Activated naive CD8-positive, alpha-beta T cell treated with anti-CD3 and anti-CD28 coated beads for 36 hours (primary cell): ENCODE measurements around the gene CTCF. TPM values are rescaled to one million over a fixed set of nuclear protein-coding genes. Genes with fewer than 3 reads are reported as not detected.
A peak's percentile ranks its signal among the peaks of the same experiment; 100 is the strongest.

Experiments
- DNase-seq: peaks from one replicate; pipeline ENCODE4 v3.0.0; 2021
- H3K27ac Mint-ChIP-seq: one replicate; pipeline ENCODE4 v1.8.0; 2022; ENCODE audit warnings: mild to moderate bottlenecking, moderate library complexity, mixed read lengths
- H3K27me3 Mint-ChIP-seq: one replicate; pipeline ENCODE4 v1.8.0; 2022; ENCODE audit warnings: mild to moderate bottlenecking, mixed read lengths
- H3K36me3 Mint-ChIP-seq: one replicate; pipeline ENCODE4 v1.8.0; 2021; ENCODE audit warnings: mild to moderate bottlenecking, mixed read lengths
- H3K4me1 Mint-ChIP-seq: one replicate; pipeline ENCODE4 v1.8.0; 2021; ENCODE audit warnings: mixed read lengths
- H3K4me3 Mint-ChIP-seq: one replicate; pipeline ENCODE4 v1.8.0; 2022; ENCODE audit warnings: mild to moderate bottlenecking, moderate library complexity, mixed read lengths
- H3K9me3 Mint-ChIP-seq: one replicate; pipeline ENCODE4 v1.8.0; 2022; ENCODE audit warnings: mixed read lengths
- total RNA-seq, 2 experiments: library from RNA; stranded (reverse); gene quantifications; one replicate each; pipeline ENCODE4 v1.2.3, GENCODE V29; 2021

CTCF gene
- total RNA-seq, 2 experiments from 2014 or later = 55.8 to 55.9 TPM

DNA sequence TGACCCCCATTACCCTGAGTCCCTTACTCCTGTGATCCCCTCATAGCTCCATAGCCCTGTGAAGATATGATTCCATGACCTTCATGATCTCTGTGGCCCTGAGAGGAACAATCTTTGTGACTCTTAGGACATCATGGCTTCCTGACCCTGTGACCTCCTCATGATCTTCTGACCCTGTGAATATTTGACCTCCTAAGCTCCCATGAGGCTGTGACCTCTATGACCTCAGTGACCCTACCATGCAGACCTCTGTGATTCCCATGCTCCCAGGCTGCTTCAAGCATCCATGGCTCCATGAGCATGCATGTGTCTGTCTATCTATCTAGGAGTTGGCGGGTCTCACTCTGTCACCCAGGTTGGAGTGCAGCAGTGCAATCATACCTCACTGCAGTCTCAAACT is 21.6 kb upstream of the CTCF start:
- no peak for DNase-seq
- peaks cover 18% of the 10 kb centered on the region for H3K36me3 Mint-ChIP-seq
- peaks cover 6% of the 10 kb centered on the region for H3K27me3 Mint-ChIP-seq
- no peak overlapping the region for H3K27ac Mint-ChIP-seq
- H3K9me3 Mint-ChIP-seq = no peaks in the 10 kb centered on the region
- no peak overlapping the region for H3K4me3 Mint-ChIP-seq
- H3K4me1 Mint-ChIP-seq = peaks cover 29% of the 10 kb centered on the region

DNA sequence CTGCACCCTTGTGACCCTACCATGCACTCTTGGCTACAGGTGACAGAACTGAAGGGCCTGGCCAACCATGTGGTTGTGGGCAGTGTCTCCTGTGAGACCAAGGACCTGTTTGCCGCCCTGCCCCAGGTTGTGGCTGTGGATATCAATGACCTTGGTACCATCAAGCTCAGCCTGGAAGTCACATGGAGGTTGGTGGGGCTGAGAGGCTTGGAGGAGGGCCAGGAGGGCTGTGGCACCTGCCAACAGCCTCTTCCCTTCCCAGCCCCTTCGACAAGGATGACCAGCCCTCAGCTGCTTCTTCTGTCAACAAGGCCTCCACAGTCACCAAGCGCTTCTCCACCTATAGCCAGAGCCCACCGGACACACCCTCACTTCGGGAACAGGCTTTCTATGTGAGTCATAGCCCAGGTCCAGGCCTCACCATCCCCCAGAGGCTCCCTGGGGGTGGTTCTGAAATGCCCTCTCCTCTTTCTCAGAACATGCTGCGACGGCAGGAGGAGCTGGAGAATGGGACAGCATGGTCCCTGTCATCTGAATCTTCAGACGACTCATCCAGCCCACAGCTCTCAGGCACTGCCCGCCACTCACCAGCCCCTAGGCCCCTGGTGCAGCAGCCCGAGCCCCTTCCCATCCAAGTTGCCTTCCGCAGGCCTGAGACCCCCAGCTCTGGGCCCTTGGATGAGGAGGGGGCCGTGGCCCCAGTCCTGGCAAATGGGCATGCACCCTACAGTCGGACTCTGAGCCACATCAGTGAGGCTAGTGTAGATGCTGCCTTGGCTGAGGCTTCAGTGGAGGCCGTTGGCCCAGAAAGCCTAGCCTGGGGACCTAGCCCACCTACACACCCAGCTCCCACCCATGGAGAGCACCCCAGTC is 20.7 kb upstream of the CTCF start:
- Mint-ChIP-seq H3K4me1 (peaks cover 27% of the 10 kb centered on the region), H3K27me3 (peaks cover 4% of the 10 kb centered on the region), H3K4me3 (no peak overlapping the region), H3K36me3 (peaks cover 18% of the 10 kb centered on the region), H3K9me3 (no peaks in the 10 kb centered on the region), H3K27ac (no peak overlapping the region)
- DNase-seq = no peak

DNA sequence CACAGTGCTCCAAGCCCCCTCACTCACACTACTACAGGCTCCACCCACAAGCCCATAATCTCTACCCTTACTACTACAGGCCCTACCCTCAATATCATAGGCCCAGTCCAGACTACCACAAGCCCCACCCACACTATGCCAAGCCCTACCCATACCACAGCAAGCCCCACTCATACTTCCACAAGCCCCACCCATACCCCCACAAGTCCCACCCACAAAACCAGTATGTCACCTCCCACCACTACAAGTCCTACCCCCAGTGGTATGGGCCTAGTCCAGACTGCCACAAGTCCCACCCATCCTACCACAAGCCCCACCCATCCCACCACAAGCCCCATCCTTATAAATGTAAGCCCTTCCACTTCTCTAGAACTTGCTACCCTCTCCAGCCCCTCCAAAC is 19.9 kb upstream of the CTCF start:
- peak; percentile 68 for DNase-seq
- Mint-ChIP-seq H3K27me3 (no peaks in the 10 kb centered on the region), H3K36me3 (peaks cover 18% of the 10 kb centered on the region), H3K4me1 (peaks cover 28% of the 10 kb centered on the region), H3K9me3 (no peaks in the 10 kb centered on the region), H3K27ac (peak overlapping the region; percentile 60), H3K4me3 (no peak overlapping the region)

DNA sequence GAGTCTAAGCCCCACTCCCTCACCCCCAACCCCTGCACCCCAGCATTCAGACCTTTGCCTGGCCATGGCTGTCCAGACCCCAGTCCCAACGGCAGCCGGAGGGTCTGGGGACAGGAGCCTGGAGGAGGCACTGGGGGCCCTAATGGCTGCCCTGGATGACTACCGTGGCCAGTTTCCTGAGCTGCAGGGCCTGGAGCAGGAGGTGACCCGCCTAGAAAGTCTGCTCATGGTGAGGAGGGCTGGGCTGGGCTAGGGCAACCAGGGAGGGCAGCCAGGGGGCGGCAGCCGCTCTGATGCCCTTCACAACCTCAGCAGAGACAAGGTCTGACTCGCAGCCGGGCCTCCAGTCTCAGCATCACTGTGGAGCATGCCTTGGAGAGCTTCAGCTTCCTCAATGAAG is 19.3 kb upstream of the CTCF start:
- H3K4me3 Mint-ChIP-seq = no peak overlapping the region
- H3K36me3 Mint-ChIP-seq = peaks cover 20% of the 10 kb centered on the region
- H3K4me1 Mint-ChIP-seq = peaks cover 34% of the 10 kb centered on the region
- DNase-seq = no peak
- no peaks in the 10 kb centered on the region for H3K9me3 Mint-ChIP-seq
- H3K27ac Mint-ChIP-seq = no peak overlapping the region
- H3K27me3 Mint-ChIP-seq = no peaks in the 10 kb centered on the region

DNA sequence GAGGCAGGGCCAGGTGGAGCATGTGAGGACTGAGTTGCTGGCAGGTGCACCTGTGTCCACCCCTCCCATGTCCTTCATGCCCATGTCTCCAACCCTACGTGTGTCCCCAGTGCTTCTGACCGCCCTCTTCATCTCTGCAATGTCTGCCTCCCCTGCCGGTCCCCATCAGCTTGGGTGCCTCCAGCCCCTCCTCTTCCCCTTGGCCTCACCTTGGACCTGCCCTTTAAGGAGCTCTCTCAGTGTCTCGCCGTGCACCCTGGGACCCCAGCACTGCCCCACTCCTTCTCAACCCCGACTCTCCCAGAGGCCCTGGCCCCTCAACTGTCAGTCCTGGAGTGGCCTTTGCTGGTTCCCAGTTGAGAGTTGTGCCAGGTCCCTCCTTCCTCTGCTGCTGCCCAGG is 18.7 kb upstream of the CTCF start:
- no peak overlapping the region for H3K27ac Mint-ChIP-seq

DNA sequence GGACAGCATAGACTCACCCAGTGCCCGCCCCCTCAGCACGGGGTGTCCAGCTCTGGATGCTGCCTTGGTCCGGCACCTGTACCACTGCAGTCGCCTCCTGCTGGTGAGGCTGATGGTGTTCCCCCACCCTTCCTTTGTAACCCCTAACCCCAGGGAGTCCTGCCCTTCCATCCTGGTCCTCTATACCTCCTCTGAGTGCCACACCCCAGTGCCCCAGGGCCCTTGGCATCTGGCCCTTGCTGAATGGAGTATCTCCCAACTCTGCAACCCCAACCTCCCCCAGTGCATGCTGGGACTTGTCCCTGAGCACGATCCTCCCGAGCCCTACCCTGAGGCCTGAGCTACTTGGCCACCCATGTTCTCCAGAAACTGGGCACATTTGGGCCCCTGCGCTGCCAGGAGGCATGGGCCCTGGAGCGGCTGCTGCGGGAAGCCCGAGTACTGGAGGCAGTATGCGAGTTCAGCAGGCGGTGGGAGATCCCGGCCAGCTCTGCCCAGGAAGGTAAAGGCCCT is 17.9 kb upstream of the CTCF start:
- Mint-ChIP-seq H3K27me3 (no peaks in the 10 kb centered on the region), H3K36me3 (peaks cover 19% of the 10 kb centered on the region), H3K4me1 (peaks cover 35% of the 10 kb centered on the region), H3K4me3 (no peak overlapping the region), H3K27ac (no peak overlapping the region), H3K9me3 (no peaks in the 10 kb centered on the region)
- no peak for DNase-seq

More for the DNA sequence above, 18.7 kb upstream of the CTCF start:
- no peak for DNase-seq
- Mint-ChIP-seq H3K4me1 (peaks cover 38% of the 10 kb centered on the region), H3K9me3 (no peaks in the 10 kb centered on the region), H3K4me3 (no peak overlapping the region), H3K27me3 (no peaks in the 10 kb centered on the region), H3K36me3 (peaks cover 20% of the 10 kb centered on the region)

DNA sequence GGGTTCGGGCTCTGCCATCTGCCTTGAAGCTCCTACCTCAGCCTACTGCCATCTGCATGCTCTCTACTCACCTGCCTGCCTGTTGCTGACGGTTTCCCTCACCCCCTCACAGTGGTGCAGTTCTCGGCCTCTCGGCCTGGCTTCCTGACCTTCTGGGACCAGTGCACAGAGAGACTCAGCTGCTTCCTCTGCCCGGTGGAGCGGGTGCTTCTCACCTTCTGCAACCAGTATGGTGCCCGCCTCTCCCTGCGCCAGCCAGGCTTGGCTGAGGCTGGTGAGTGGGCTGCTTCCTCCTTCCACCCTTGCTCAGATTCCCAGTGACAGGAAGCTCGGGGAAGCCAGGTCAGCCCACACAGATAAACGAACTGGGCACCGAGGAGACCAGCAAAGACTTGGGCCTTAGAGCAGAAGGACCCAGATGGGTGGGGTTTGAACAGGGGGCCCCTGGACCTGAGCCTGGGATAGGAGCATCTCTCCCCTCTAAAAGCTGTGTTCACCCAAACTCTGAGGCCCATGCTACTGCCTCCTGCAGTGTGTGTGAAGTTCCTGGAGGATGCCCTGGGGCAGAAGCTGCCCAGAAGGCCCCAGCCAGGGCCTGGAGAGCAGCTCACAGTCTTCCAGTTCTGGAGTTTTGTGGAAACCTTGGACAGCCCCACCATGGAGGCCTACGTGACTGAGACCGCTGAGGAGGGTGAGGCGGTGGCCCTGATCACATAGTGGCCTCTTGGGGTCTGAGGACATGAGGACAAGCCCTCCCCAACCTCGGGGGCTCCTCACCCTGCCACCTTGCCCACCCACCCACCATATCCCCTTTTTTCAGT is 17.3 kb upstream of the CTCF start:
- no peaks in the 10 kb centered on the region for H3K27me3 Mint-ChIP-seq
- H3K36me3 Mint-ChIP-seq = peaks cover 16% of the 10 kb centered on the region
- H3K4me1 Mint-ChIP-seq = peaks cover 34% of the 10 kb centered on the region
- H3K4me3 Mint-ChIP-seq = no peak overlapping the region
- H3K9me3 Mint-ChIP-seq = no peaks in the 10 kb centered on the region
- peak overlapping the region; percentile 45 for H3K27ac Mint-ChIP-seq
- DNase-seq = no peak

DNA sequence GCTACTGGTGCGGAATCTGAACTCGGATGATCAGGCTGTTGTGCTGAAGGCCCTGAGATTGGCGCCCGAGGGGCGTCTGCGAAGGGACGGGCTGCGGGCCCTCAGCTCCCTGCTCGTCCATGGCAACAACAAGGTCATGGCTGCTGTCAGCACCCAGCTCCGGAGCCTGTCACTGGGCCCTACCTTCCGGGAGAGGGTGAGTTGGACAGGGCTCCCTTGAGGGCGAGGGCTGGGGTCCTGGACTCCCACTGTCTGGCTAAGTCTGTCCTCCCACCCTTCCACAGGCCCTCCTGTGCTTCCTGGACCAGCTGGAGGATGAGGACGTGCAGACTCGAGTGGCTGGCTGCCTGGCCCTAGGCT is 16.7 kb upstream of the CTCF start:
- Mint-ChIP-seq H3K27ac (no peak overlapping the region), H3K36me3 (peaks cover 16% of the 10 kb centered on the region), H3K4me1 (peaks cover 34% of the 10 kb centered on the region), H3K27me3 (no peaks in the 10 kb centered on the region), H3K4me3 (no peak overlapping the region), H3K9me3 (no peaks in the 10 kb centered on the region)
- DNase-seq = no peak

DNA sequence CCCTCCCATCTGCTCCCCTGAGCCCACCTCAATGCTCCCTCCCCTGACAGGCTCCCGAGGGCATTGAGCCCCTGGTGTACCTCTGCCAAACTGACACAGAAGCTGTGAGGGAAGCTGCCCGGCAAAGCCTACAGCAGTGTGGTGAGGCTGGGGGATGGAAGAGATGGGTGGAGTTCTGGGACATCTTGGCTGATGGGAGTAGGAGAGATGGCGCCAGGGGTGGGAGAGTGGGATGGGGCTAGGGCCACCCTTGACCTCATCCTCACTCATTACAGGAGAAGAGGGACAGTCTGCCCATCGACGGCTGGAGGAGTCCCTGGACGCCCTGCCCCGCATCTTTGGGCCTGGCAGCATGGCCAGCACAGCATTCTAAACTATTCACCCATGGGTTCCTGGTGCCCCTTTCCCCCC is 16.2 kb upstream of the CTCF start:
- no peak for DNase-seq
- Mint-ChIP-seq H3K9me3 (no peaks in the 10 kb centered on the region), H3K36me3 (peaks cover 14% of the 10 kb centered on the region), H3K27ac (no peak overlapping the region), H3K4me3 (no peak overlapping the region), H3K27me3 (no peaks in the 10 kb centered on the region), H3K4me1 (peaks cover 34% of the 10 kb centered on the region)

DNA sequence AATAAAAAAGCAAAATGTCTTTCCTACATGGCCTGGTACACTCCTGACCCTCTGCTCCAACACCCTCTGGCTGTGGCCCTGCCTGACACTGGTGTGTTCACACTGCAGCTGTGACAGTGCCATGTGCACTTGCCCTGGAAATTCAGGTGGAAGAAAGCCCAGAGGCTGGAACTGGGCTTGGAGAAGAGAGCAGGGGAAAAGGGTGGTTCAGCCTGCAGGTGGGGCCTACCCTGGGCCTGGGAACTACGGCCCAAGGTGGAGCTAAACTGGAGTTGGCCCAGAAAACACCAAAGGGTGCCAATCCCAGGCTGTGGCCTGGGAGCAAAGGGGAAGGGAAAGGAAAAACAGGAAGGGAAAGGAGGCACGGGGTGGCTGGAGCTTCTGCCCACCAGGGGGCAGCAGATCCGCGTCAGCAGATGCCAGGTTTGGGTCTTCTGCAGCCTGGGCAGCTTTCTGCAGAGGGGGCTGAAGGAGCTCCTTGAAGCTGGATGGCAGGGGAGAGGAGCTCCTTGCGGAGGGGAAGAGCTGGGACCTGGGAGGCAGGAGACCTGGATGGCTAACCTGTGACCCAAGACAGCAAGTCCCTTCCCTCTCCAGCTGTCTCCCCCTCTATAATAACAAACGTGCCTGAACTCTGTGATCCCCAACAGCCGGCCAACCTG is 15.4 kb upstream of the CTCF start:
- Mint-ChIP-seq H3K27me3 (no peaks in the 10 kb centered on the region), H3K4me3 (no peak overlapping the region), H3K9me3 (no peaks in the 10 kb centered on the region), H3K4me1 (peaks cover 34% of the 10 kb centered on the region), H3K27ac (peak overlapping the region; percentile 91), H3K36me3 (peaks cover 11% of the 10 kb centered on the region)
- peak; percentile 68 for DNase-seq

DNA sequence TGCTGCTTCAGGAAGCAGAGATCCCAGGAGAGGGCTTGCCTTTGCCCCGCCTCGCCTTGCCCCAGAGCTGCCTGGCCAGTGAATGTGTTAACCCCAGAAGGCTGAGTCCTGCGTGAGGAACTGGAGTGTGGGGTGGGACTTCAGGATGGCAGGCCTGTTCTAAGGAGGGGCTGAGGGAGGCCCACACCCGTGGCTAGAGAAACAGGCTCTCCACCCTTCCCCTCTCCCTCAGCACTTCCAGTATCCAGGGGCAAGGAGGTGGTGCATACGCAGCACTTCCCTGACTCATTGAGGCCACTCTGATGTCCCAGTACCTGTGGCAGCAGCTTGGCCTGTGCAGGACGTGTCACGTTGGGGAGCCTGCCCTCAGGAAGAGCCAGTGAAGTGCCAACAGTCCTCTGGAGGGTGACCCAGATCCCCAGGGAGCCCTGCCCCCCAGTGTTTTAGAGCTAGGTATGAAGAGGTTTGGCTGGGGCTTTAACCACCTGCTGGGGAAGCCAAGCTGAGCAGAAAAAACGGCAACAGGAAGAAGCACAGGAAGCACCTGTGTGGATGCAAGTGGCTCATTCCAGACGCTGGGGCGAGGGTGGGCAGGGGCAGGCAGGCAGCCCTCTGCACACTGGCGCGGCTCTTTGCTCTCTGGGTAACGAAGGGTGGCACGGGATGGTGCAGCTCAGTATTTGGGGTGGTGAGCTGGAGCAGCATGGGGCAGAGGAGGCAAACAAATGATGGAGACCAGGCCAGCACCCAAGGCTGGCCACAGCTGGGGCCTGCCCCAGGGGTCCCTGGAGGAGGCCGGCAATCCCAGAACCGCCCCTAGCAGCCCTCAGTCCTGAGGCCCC is 14.7 kb upstream of the CTCF start:
- H3K9me3 Mint-ChIP-seq = no peaks in the 10 kb centered on the region
- H3K27ac Mint-ChIP-seq = peak overlapping the region; percentile 91
- no peaks in the 10 kb centered on the region for H3K27me3 Mint-ChIP-seq
- DNase-seq = no peak
- H3K4me1 Mint-ChIP-seq = peaks cover 36% of the 10 kb centered on the region
- no peak overlapping the region for H3K4me3 Mint-ChIP-seq
- H3K36me3 Mint-ChIP-seq = peaks cover 7% of the 10 kb centered on the region

DNA sequence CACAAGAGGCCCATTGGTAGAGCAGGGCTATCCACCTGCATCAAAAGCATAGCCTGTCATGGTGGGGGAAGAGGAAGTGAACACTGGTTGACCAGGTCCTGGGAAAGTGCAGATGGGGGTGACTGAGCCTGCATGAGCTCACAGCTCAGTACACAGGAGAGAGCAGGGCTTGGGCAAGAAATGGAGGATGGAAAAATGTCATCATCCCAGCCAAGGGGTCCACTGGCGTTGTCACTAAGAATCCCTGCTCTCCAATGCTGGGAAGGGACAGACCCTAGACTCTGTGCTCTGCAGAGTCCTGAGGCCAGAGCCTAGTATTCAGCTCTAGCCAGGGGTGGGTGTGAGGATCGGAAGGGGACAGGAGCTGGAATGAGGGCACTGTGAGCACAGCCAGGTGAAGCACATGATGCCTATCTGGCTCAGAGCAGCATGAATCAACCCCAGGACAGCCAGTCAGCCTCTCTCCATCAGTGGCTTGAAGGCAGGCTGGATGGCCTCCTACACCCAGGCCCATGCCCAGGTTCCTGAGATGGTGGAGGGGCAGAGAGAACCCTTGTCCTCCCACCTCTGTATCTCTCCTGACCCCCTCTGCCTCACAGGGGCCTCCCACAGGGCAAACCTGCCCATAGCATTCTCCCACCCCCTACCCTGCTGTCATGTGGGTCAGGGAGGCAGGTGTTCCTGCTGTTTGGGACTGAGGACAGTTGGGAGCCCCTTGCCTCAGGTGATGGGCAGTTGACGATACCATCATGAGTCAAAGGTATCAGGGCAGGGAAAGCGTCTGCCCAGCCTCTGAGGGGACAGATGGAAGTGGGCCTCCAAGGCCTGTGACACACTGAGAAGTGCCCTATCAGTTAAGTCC is 13.8 kb upstream of the CTCF start:
- no peak overlapping the region for H3K4me3 Mint-ChIP-seq
- H3K27me3 Mint-ChIP-seq = no peaks in the 10 kb centered on the region
- H3K4me1 Mint-ChIP-seq = peaks cover 39% of the 10 kb centered on the region
- H3K9me3 Mint-ChIP-seq = no peaks in the 10 kb centered on the region
- H3K27ac Mint-ChIP-seq = peak overlapping the region; percentile 91
- peaks cover 5% of the 10 kb centered on the region for H3K36me3 Mint-ChIP-seq
- DNase-seq = no peak

DNA sequence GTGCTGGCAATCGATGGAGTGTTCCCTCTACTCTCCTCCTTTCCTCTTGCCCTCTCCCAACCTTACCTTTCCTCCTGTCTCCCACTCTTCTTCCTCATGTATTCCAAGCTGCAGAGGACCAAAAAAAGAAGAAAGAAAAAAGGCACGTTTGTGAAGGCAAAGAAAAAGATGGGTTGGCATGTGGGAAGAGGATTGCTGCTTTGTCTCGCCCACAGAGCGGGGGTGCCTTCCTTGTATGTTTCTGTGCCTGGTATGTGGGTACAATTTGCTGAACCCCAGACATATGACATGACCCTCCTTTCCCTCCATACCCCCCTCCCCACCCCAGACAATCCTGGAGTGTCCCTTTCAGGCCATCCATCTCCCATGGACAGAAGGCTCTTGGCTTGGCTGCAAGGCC is 13.1 kb upstream of the CTCF start:
- Mint-ChIP-seq H3K4me1 (peaks cover 40% of the 10 kb centered on the region), H3K27ac (peak overlapping the region; percentile 60)

More for the DNA sequence above, 13.1 kb upstream of the CTCF start:
- Mint-ChIP-seq H3K36me3 (peaks cover 9% of the 10 kb centered on the region), H3K27me3 (no peaks in the 10 kb centered on the region), H3K9me3 (no peaks in the 10 kb centered on the region), H3K4me3 (no peak overlapping the region)
- DNase-seq = no peak
